Upper lobe of right lung (tissue), 1 donor: ENCODE measurements around the gene EGF. TPM values are rescaled to one million over a fixed set of nuclear protein-coding genes. Genes with fewer than 3 reads are reported as not detected.

Experiments used
- ATAC-seq: fragments of 200-7000 bp; cut with Tn5 transposase; one replicate; pipeline ENCODE4 v1.9.1; 2020; ENCODE audit warnings: mild to moderate bottlenecking, moderate library complexity
- DNase-seq: peaks from one replicate; pipeline ENCODE4 v3.0.0-alpha.2; 2020
- H3K27ac ChIP-seq: fragments of 200-600 bp; one replicate; pipeline ENCODE4 v1.8.0; 2022
- H3K27me3 ChIP-seq: fragments of 200-600 bp; one replicate; pipeline ENCODE4 v1.8.0; 2022; ENCODE audit warnings: mild to moderate bottlenecking
- H3K36me3 ChIP-seq: fragments of 200-600 bp; one replicate; pipeline ENCODE4 v1.8.0; 2022
- H3K4me1 ChIP-seq: fragments of 200-600 bp; one replicate; pipeline ENCODE4 v1.8.0; 2022
- H3K4me3 ChIP-seq: fragments of 200-600 bp; one replicate; pipeline ENCODE4 v1.8.0; 2022; ENCODE audit warnings: mild to moderate bottlenecking
- H3K9me3 ChIP-seq: fragments of 200-600 bp; one replicate; pipeline ENCODE4 v1.8.0; 2022
- CTCF ChIP-seq: fragments of 200-600 bp; IDR thresholded peaks from one replicate; pipeline ENCODE4 v1.8.0; 2022; ENCODE audit warnings: antibody characterized with exemption
- intact Hi-C: fragments of 100-400 bp; cut with DNase I; formaldehyde crosslinking; loops from one replicate; pipeline ENCODE4 v1.11.0; 2022
- total RNA-seq: library from RNA; stranded (reverse); fragmentation: NEBNext Ultra II Directional; extraction: Animal tissue kit (Norgen Biotek cat#: 25700); gene quantifications from one replicate; pipeline ENCODE4 v1.2.1, GENCODE V29; 2021
- donor health status: DM: no; HTN: yes; CAD: no; lungs with severe emphysema.

Gene EGF
- total RNA-seq, 1 donor from 2014 or later: 2.4 TPM

- no peak for ATAC-seq
- TF ChIP-seq CTCF: no peak
- DNase-seq: no peak
- intact Hi-C loops: no loop called here
- no peak overlapping the region for H3K27ac ChIP-seq
- H3K9me3 ChIP-seq: no peaks in the 10 kb centered on the region
- no peaks in the 10 kb centered on the region for H3K36me3 ChIP-seq
- no peaks in the 10 kb centered on the region for H3K27me3 ChIP-seq
- no peak overlapping the region for H3K4me3 ChIP-seq
- H3K4me1 ChIP-seq: no peaks in the 10 kb centered on the region
Measured at GRCh38 chr4:110007217-110007616, 94.5 kb downstream of the EGF start.

- no peak for ATAC-seq
- intact Hi-C loops: no loop called here
- no peak for TF ChIP-seq CTCF
Measured at GRCh38 chr4:110008540-110008939, 95.9 kb downstream of the EGF start.

GRCh38 chr4:110009550-110009949, 96.9 kb downstream of the EGF start:
- Histone ChIP-seq H3K36me3 (no peaks in the 10 kb centered on the region), H3K27ac (no peak overlapping the region), H3K9me3 (no peaks in the 10 kb centered on the region), H3K4me1 (no peaks in the 10 kb centered on the region), H3K27me3 (peaks cover 6% of the 10 kb centered on the region), H3K4me3 (no peak overlapping the region)
- no peak for TF ChIP-seq CTCF
- intact Hi-C loops: no loop called here
- ATAC-seq (no peak), DNase-seq (no peak)

More at GRCh38 chr4:110008540-110008939, 95.9 kb downstream of the EGF start:
- DNase-seq: no peak
- no peaks in the 10 kb centered on the region for H3K36me3 ChIP-seq
- no peaks in the 10 kb centered on the region for H3K9me3 ChIP-seq
- H3K27me3 ChIP-seq: no peaks in the 10 kb centered on the region
- H3K27ac ChIP-seq: no peak overlapping the region
- no peak overlapping the region for H3K4me3 ChIP-seq
- H3K4me1 ChIP-seq: no peaks in the 10 kb centered on the region

- Histone ChIP-seq H3K36me3 (no peaks in the 10 kb centered on the region), H3K4me3 (no peak overlapping the region), H3K9me3 (no peaks in the 10 kb centered on the region), H3K4me1 (no peaks in the 10 kb centered on the region), H3K27me3 (peaks cover 6% of the 10 kb centered on the region), H3K27ac (no peak overlapping the region)
- no peak for ATAC-seq
- intact Hi-C loops: no loop called here
- no peak for DNase-seq
- TF ChIP-seq CTCF: no peak
Measured at GRCh38 chr4:110010797-110011196, 98.1 kb downstream of the EGF start.

GRCh38 chr4:110012917-110013316, 100.2 kb downstream of the EGF start:
- H3K9me3 ChIP-seq: no peaks in the 10 kb centered on the region
- no peak for DNase-seq
- no peak for TF ChIP-seq CTCF
- no peaks in the 10 kb centered on the region for H3K4me1 ChIP-seq
- intact Hi-C loops: no loop called here
- no peak overlapping the region for H3K27ac ChIP-seq
- ATAC-seq: no peak
- no peaks in the 10 kb centered on the region for H3K36me3 ChIP-seq
- H3K4me3 ChIP-seq: no peak overlapping the region
- peaks cover 9% of the 10 kb centered on the region for H3K27me3 ChIP-seq

- no peaks in the 10 kb centered on the region for H3K9me3 ChIP-seq
- DNase-seq (no peak), ATAC-seq (no peak)
- H3K27me3 ChIP-seq: peaks cover 9% of the 10 kb centered on the region
- no peak for TF ChIP-seq CTCF
- no peaks in the 10 kb centered on the region for H3K36me3 ChIP-seq
- intact Hi-C loops: no loop called here
- no peak overlapping the region for H3K27ac ChIP-seq
- no peak overlapping the region for H3K4me3 ChIP-seq
- no peaks in the 10 kb centered on the region for H3K4me1 ChIP-seq
Measured at GRCh38 chr4:110014233-110014632, 101.5 kb downstream of the EGF start.
